ENCODE results near the gene SKP1. TPM values are rescaled to one million over a fixed set of nuclear protein-coding genes. Genes with fewer than 3 reads are reported as not detected.
"Not testable (repeated sequence)": the region's sequence is repeated elsewhere in the genome, so short reads cannot be mapped to it uniquely, and the experiment has no call there.

The SKP1 gene
- total RNA-seq, 1 donor from 2014 or later, result 358 TPM

DNA sequence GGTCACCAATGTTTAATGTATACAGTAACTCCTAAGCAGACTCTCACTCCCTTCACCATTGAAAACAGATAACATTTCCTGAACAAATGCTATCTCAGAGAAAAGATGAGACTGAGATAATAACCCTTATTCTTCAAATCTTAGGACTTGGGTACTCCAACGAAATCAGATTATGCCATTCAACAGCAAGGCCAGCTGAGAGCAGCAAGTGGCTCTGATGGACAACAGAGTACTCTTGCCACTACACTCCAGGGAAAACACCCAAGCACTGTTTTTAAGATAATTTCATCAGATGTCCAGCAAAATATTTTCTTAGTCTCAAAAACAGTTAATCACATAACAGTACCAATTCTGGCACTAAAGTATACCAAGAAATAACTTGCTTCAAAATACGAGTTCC lies 39.0 kb upstream of the SKP1 start:
- Mint-ChIP-seq H3K9me3 (ENCODE audit: low read depth) (peaks cover 9% of the 10 kb centered on the region), H3K4me1 (ENCODE audit: low read depth) (peaks cover 12% of the 10 kb centered on the region), H3K4me3 (ENCODE audit: low read depth) (no peak overlapping the region), H3K36me3 (ENCODE audit: insufficient read depth) (peaks cover 26% of the 10 kb centered on the region), H3K27ac (peak overlapping the region; percentile 45), H3K27me3 (no peaks in the 10 kb centered on the region)
- no peak for DNase-seq (ENCODE audit: low spot score, unreplicated experiment)
- TF ChIP-seq, protein P1, sequence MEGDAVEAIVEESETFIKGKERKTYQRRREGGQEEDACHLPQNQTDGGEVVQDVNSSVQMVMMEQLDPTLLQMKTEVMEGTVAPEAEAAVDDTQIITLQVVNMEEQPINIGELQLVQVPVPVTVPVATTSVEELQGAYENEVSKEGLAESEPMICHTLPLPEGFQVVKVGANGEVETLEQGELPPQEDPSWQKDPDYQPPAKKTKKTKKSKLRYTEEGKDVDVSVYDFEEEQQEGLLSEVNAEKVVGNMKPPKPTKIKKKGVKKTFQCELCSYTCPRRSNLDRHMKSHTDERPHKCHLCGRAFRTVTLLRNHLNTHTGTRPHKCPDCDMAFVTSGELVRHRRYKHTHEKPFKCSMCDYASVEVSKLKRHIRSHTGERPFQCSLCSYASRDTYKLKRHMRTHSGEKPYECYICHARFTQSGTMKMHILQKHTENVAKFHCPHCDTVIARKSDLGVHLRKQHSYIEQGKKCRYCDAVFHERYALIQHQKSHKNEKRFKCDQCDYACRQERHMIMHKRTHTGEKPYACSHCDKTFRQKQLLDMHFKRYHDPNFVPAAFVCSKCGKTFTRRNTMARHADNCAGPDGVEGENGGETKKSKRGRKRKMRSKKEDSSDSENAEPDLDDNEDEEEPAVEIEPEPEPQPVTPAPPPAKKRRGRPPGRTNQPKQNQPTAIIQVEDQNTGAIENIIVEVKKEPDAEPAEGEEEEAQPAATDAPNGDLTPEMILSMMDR (IDR thresholded peaks at IDR 0.05; ENCODE audit: unreplicated experiment), result no peak

DNA sequence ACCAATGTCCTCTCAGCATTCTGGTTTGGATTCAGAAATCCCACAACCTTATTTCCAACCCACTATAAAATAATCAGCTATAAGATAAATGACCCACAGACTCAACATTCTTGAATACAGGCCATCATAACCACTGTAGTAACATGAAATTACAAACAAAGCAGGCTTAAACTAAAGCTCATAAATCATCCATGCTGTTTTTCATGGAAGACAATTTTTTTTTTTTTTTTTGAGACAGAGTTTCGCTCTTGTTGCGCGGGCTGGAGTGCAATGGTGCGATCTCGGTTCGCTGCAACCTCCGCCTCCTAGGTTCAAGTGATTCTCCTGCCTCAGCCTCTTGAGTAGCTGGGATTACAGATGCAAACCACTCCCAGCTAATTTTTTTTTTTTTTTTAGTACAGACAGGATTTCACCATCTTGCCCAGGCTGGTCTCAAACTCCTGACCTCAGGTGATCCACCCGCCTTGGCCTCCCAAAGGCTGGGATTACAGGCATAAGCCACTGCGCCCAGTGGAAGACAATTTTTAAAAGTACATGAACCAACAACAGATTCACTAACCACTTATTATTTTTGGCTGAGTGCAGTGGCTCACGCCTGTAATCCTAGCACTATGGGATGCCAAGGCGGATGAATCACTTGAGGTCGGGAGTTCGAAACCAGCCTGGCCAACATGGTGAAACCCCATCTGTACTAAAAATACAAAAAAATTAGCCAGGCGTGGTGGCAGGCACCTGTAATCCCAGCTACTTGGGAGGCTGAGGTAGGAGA lies 34.7 kb upstream of the SKP1 start:
- H3K4me1 Mint-ChIP-seq (ENCODE audit: low read depth); H3K27me3 Mint-ChIP-seq; H3K4me3 Mint-ChIP-seq (ENCODE audit: low read depth); DNase-seq (ENCODE audit: low spot score, unreplicated experiment); H3K9me3 Mint-ChIP-seq (ENCODE audit: low read depth): not testable (repeated sequence)
- peaks cover 22% of the 10 kb centered on the region for H3K36me3 Mint-ChIP-seq (ENCODE audit: insufficient read depth)
- peak overlapping the region; percentile 10 for H3K27ac Mint-ChIP-seq

GRCh38 chr5:134209477-134210245 lies 32.9 kb upstream of the SKP1 start:
- TF ChIP-seq, protein P1 (IDR thresholded peaks at IDR 0.05; ENCODE audit: unreplicated experiment), result no peak
- no peaks in the 10 kb centered on the region for H3K27me3 Mint-ChIP-seq
- no peak for DNase-seq (ENCODE audit: low spot score, unreplicated experiment)
- peaks cover 18% of the 10 kb centered on the region for H3K36me3 Mint-ChIP-seq (ENCODE audit: insufficient read depth)
- H3K9me3 Mint-ChIP-seq (ENCODE audit: low read depth), result peaks cover 9% of the 10 kb centered on the region
- H3K27ac Mint-ChIP-seq, result peak overlapping the region; percentile 45
- no peak overlapping the region for H3K4me3 Mint-ChIP-seq (ENCODE audit: low read depth)
- H3K4me1 Mint-ChIP-seq (ENCODE audit: low read depth), result peaks cover 7% of the 10 kb centered on the region

GRCh38 chr5:134207696-134208095 lies 30.9 kb upstream of the SKP1 start:
- peaks cover 6% of the 10 kb centered on the region for H3K9me3 Mint-ChIP-seq (ENCODE audit: low read depth)
- peaks cover 7% of the 10 kb centered on the region for H3K4me1 Mint-ChIP-seq (ENCODE audit: low read depth)
- no peak overlapping the region for H3K4me3 Mint-ChIP-seq (ENCODE audit: low read depth)
- TF ChIP-seq, protein P1 (IDR thresholded peaks at IDR 0.05; ENCODE audit: unreplicated experiment), result no peak
- no peak for DNase-seq (ENCODE audit: low spot score, unreplicated experiment)
- H3K27ac Mint-ChIP-seq, result peak overlapping the region; percentile 82
- peaks cover 9% of the 10 kb centered on the region for H3K36me3 Mint-ChIP-seq (ENCODE audit: insufficient read depth)
- no peaks in the 10 kb centered on the region for H3K27me3 Mint-ChIP-seq

DNA sequence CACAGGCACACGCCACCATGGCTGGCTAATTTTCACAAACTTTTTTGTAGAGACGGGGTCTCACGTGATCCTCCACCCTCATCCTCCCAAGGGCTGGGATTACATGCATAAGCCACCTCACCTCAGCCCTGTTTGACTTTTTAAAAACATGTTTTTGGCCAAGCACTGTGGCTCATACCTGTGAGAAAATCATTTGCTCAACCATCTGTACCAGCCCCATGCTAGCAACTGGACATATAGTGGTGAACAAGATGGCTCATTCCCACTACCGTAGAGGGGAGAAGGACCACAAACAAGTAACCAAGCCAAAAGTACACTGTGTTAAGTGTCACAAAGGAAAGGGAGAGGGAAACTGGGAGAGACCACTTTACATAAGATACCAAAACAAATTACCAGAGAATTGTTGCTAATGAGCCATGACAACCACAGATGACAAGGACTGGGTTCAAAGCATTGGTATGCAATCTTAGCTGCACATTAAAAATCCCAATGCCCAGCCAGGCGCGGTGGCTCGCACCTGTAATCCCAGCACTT lies 29.9 kb upstream of the SKP1 start:
- Mint-ChIP-seq H3K36me3 (ENCODE audit: insufficient read depth) (peaks cover 10% of the 10 kb centered on the region), H3K4me1 (ENCODE audit: low read depth) (peaks cover 7% of the 10 kb centered on the region), H3K4me3 (ENCODE audit: low read depth) (no peak overlapping the region), H3K9me3 (ENCODE audit: low read depth) (no peaks in the 10 kb centered on the region), H3K27me3 (no peaks in the 10 kb centered on the region), H3K27ac (peak overlapping the region; percentile 71)
- TF ChIP-seq, protein P1 (IDR thresholded peaks at IDR 0.05; ENCODE audit: unreplicated experiment), result no peak
- DNase-seq (ENCODE audit: low spot score, unreplicated experiment), result no peak

All from progenitor cell of endocrine pancreas (in vitro differentiated cells).